Neutrophil (primary cell): Measurements from ENCODE around the gene PIEZO2.
"Not testable (repeated sequence)": the region's sequence is repeated elsewhere in the genome, so short reads cannot be mapped to it uniquely, and the experiment has no call there.

Experiments
- H3K27ac ChIP-seq: fragments of 200-600 bp; sonication (generic); 2 replicates; pipeline ENCODE4 v1.5.1; 2016; ENCODE audit warnings: mild to moderate bottlenecking, moderate library complexity
- H3K27me3 ChIP-seq: fragments of 200-600 bp; sonication (generic); 2 replicates; pipeline ENCODE4 v1.6.0; 2016; ENCODE audit warnings: mild to moderate bottlenecking
- H3K36me3 ChIP-seq: fragments of 200-600 bp; sonication (generic); 2 replicates; pipeline ENCODE4 v1.5.1; 2017
- H3K4me1 ChIP-seq, 2 experiments: fragments of 200-600 bp in 1 of 2; sonication (generic) in 1 of 2; 1 replicate in 1 of 2; 2 replicates in 1 of 2; pipeline versions ENCODE4 v1.5.1 to v1.6.1; 2013 to 2016; ENCODE audit warnings: low read depth in 1 of 2, low read length in 1 of 2, mild to moderate bottlenecking in 1 of 2, moderate library complexity in 1 of 2; ENCODE audit not compliant: control insufficient read depth in 1 of 2, insufficient read depth in 1 of 2
- H3K4me3 ChIP-seq, 2 experiments: fragments of 200-600 bp in 1 of 2; sonication (generic) in 1 of 2; 1 replicate in 1 of 2; 2 replicates in 1 of 2; pipeline ENCODE4 v1.5.1; 2013 to 2016; ENCODE audit warnings: low read depth in 1 of 2, low read length in 1 of 2, mild to moderate bottlenecking in 1 of 2, moderate library complexity in 1 of 2
- H3K9me3 ChIP-seq: fragments of 200-600 bp; sonication (generic); 2 replicates; pipeline ENCODE4 v1.5.1; 2016
- CTCF ChIP-seq: fragments of 200-600 bp; sonication (generic); IDR thresholded peaks from 2 replicates; pipeline ENCODE4 v1.5.1; 2016; ENCODE audit warnings: antibody characterized with exemption

The PIEZO2 gene

GRCh38 chr18:11176481-11176881 lies 27.1 kb upstream of the PIEZO2 start:
- no peaks in the 10 kb centered on the region for H3K9me3 ChIP-seq
- H3K4me1 ChIP-seq, result no peaks in the 10 kb centered on the region
- H3K36me3 ChIP-seq, result no peaks in the 10 kb centered on the region
- no peaks in the 10 kb centered on the region for H3K27me3 ChIP-seq
- H3K27ac ChIP-seq, result no peak overlapping the region
- no peak overlapping the region for H3K4me3 ChIP-seq
- no peak for TF ChIP-seq CTCF

DNA sequence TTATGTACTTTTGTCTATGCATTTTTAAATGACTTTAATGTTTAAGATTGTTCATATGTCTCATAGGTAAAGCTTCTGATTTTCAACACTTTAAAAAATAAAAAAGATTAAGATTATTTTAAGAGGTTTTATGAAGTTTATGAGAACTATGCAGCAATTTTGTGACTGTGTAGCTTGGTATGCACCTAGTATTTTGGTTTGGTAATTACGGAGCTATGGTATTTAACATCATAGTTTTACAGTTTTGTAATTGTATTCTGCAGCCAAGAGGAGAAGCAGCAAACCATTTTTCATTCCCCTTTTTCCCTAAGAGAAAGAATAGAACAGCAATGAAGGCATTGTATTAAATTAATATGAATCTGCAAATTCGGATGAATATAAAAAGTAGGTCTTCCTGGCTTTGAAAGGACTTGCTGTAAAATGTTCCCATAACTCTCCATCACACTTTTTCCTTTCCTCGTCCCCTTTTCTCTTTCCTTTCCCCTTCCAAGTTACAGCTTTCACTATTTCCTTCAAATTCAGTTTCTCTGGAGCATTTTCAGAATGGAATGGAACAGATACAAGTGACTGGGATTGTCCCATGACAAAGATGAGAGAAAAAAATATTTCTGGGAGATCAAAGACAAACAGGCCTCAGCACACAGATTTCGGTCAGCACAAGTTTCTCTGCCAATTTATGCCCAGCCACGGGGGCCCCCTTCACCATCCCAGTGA lies 26.1 kb upstream of the PIEZO2 start:
- no peaks in the 10 kb centered on the region for H3K9me3 ChIP-seq
- TF ChIP-seq CTCF, result no peak
- H3K36me3 ChIP-seq, result no peaks in the 10 kb centered on the region
- no peaks in the 10 kb centered on the region for H3K27me3 ChIP-seq
- no peaks in the 10 kb centered on the region for H3K4me1 ChIP-seq
- H3K4me3 ChIP-seq, result no peak overlapping the region
- H3K27ac ChIP-seq, result no peak overlapping the region

DNA sequence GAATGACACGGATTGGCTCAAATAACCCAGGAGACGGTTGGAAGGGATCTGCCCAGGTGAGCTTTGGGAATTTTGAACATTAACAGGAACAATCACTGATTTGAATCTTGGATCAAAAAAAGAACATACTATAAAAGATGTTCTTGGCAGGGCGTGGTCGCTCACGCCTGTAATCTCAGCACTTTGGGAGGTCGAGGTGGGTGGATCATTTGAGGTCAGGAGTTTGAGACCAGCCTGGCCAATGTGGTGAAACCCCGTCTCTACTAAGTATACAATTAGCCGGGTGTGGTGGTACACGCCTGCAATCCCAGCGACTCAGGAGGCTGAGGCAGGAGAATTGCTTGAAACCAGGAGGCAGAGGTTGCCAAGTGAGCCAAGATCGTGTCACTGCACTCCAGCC lies 24.8 kb upstream of the PIEZO2 start:
- H3K9me3 ChIP-seq, H3K4me3 ChIP-seq, H3K27ac ChIP-seq, H3K27me3 ChIP-seq, H3K36me3 ChIP-seq, H3K4me1 ChIP-seq: not testable (repeated sequence)

- no peaks in the 10 kb centered on the region for H3K27me3 ChIP-seq
- TF ChIP-seq CTCF, result no peak
- H3K36me3 ChIP-seq, result no peaks in the 10 kb centered on the region
- no peaks in the 10 kb centered on the region for H3K9me3 ChIP-seq
- peaks cover 0 to 4% of the 10 kb centered on the region in 2 experiments for H3K4me1 ChIP-seq
- H3K4me3 ChIP-seq, result no peak overlapping the region
- H3K27ac ChIP-seq, result no peak overlapping the region
Observed at GRCh38 chr18:11167778-11168177, 18.4 kb upstream of the PIEZO2 start.

DNA sequence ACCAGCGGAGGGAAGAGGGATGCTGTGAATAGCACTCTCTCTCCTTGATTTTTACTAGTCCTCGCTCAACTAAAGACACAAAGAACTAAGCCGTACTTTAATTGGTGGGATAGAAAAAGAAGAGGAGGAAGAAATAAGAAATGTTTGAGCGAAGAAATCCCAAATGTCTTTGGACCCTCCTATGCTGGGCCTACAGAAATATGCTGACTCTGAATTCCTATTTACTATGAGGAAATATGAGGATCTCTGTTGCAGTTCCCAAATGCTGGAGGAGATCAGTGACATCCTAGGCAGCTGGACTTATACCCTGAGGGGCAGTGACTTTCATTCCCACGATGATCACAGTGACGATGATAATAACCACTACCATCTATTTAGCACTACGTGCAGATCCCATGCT lies 16.6 kb upstream of the PIEZO2 start:
- no peak for TF ChIP-seq CTCF
- H3K27me3 ChIP-seq, result no peaks in the 10 kb centered on the region
- peaks cover 0 to 4% of the 10 kb centered on the region in 2 experiments for H3K4me1 ChIP-seq
- H3K27ac ChIP-seq, result no peak overlapping the region
- H3K9me3 ChIP-seq, result no peaks in the 10 kb centered on the region
- H3K4me3 ChIP-seq, result no peak overlapping the region
- H3K36me3 ChIP-seq, result no peaks in the 10 kb centered on the region

- no peak for TF ChIP-seq CTCF
- H3K36me3 ChIP-seq, result no peaks in the 10 kb centered on the region
- no peak overlapping the region for H3K27ac ChIP-seq
- H3K27me3 ChIP-seq, result no peaks in the 10 kb centered on the region
- H3K4me1 ChIP-seq, result peaks cover 0 to 4% of the 10 kb centered on the region in 2 experiments
- no peaks in the 10 kb centered on the region for H3K9me3 ChIP-seq
- no peak overlapping the region for H3K4me3 ChIP-seq
Observed at GRCh38 chr18:11165138-11165537, 15.8 kb upstream of the PIEZO2 start.
